ENCODE data around the gene PCYT1A.

PCYT1A gene

DNA sequence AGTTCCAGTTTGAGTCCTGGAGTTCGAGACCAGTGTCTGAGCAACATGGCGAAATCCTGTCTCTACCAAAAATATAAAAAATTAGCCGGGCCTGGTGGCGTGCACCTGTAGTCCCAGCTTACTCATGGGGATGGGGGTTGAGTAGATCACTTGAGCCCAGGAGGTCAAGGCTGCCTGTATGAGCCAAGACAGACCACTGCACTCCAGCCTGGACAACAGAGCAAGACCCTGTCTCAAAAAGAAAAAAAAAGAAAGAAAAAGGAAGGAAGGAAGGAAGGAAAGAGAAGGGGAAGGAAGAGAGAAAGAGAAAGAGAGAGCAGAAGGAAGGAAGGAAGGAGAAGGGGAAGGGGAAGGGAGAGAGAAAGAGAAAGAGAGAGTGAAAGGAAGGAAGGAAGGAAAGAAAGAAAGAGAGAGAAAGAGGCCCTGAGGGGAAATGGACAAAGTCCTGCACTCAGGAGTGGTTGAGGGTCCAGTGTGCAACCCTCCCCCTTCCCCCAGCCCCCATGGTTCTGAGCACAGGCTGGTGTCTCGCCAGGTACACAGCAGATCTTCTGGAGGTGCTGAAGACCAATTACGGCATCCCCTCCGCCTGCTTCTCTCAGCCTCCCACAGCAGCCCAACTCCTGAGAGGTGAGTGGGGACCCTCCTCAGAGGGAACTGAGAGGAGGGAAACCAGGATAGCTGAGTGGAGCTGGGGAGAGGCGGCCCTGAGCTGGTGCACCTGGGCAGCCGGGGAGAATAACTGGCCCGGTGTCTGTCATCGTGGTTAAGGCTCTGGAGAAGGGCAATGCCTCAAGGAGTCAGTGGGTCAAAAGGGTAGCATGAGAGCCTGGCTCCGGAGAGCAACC is 70.0 kb downstream of the PCYT1A start:
- no peak overlapping the region for H3K27ac ChIP-seq (ENCODE audit: low read depth, low read length)
- H3K9me2 ChIP-seq (replicated peaks; ENCODE audit: insufficient read depth, low read length): no peaks in the 10 kb centered on the region
- H3K79me2 ChIP-seq (ENCODE audit: insufficient read depth, low read length): no peaks in the 10 kb centered on the region
- no peaks in the 10 kb centered on the region for H3K27me3 ChIP-seq (ENCODE audit: low read length)
- H3F3A ChIP-seq (ENCODE audit: insufficient read depth): no peaks in the 10 kb centered on the region
- H3K36me3 ChIP-seq (ENCODE audit: low read length): no peaks in the 10 kb centered on the region
- H4K20me1 ChIP-seq (ENCODE audit: low read depth, low read length): no peaks in the 10 kb centered on the region
- H3K4me2 ChIP-seq (ENCODE audit: low read depth, low read length, poor library complexity, severe bottlenecking): no peak overlapping the region
- H3K9ac ChIP-seq (ENCODE audit: low read length): no peak overlapping the region
- no peak overlapping the region for H3K4me3 ChIP-seq (ENCODE audit: insufficient read depth, low read length, poor library complexity, severe bottlenecking)
- H3K9me3 ChIP-seq (ENCODE audit: insufficient read depth, low read length): no peaks in the 10 kb centered on the region
- TF ChIP-seq, protein P1, sequence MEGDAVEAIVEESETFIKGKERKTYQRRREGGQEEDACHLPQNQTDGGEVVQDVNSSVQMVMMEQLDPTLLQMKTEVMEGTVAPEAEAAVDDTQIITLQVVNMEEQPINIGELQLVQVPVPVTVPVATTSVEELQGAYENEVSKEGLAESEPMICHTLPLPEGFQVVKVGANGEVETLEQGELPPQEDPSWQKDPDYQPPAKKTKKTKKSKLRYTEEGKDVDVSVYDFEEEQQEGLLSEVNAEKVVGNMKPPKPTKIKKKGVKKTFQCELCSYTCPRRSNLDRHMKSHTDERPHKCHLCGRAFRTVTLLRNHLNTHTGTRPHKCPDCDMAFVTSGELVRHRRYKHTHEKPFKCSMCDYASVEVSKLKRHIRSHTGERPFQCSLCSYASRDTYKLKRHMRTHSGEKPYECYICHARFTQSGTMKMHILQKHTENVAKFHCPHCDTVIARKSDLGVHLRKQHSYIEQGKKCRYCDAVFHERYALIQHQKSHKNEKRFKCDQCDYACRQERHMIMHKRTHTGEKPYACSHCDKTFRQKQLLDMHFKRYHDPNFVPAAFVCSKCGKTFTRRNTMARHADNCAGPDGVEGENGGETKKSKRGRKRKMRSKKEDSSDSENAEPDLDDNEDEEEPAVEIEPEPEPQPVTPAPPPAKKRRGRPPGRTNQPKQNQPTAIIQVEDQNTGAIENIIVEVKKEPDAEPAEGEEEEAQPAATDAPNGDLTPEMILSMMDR (IDR thresholded peaks at IDR 0.05; ENCODE audit: insufficient read depth, low read length, poor library complexity, severe bottlenecking): no peak
- no peak for TF ChIP-seq EZH2phosphoT487 (conservative IDR thresholded peaks at IDR 0.05; ENCODE audit: low read length)
- H2AFZ ChIP-seq (ENCODE audit: low read depth, low read length, severe bottlenecking): no peak overlapping the region

DNA sequence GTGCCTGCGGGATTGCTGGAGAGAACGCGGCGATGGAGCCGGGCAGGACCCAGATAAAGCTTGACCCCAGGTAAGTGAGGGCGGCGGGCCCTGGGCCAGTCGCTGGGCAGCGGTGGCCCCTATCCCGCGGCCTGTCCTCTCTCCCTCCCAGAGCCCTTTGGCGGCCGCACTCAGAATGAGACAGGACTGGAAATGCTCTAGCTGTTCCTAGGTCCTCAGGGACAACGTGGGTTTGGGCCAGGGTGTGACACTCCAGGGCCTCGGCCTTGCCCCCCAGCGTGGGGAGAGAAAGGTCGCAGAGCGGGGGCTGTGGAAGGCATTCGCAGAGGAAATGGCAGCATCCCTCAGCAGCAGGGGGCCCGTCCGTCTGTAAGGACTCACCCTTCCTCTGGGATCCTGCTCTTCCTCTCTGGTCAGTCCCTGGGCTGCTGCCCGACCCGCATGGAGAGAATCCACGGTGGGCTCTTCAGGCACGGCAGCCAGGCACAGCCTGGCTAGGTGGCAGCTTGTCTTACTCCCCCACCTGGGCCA is 70.8 kb downstream of the PCYT1A start:
- no peaks in the 10 kb centered on the region for H3K27me3 ChIP-seq (ENCODE audit: low read length)
- no peak overlapping the region for H3K27ac ChIP-seq (ENCODE audit: low read depth, low read length)
- no peaks in the 10 kb centered on the region for H3K79me2 ChIP-seq (ENCODE audit: insufficient read depth, low read length)
- H3K4me3 ChIP-seq (ENCODE audit: insufficient read depth, low read length, poor library complexity, severe bottlenecking): no peak overlapping the region
- TF ChIP-seq EZH2phosphoT487 (conservative IDR thresholded peaks at IDR 0.05; ENCODE audit: low read length): no peak
- TF ChIP-seq, protein P1 (IDR thresholded peaks at IDR 0.05; ENCODE audit: insufficient read depth, low read length, poor library complexity, severe bottlenecking): no peak
- no peaks in the 10 kb centered on the region for H3F3A ChIP-seq (ENCODE audit: insufficient read depth)
- H3K9ac ChIP-seq (ENCODE audit: low read length): no peak overlapping the region
- no peaks in the 10 kb centered on the region for H3K9me2 ChIP-seq (replicated peaks; ENCODE audit: insufficient read depth, low read length)
- H3K36me3 ChIP-seq (ENCODE audit: low read length): no peaks in the 10 kb centered on the region
- H2AFZ ChIP-seq (ENCODE audit: low read depth, low read length, severe bottlenecking): no peak overlapping the region
- H3K4me2 ChIP-seq (ENCODE audit: low read depth, low read length, poor library complexity, severe bottlenecking): no peak overlapping the region
- no peaks in the 10 kb centered on the region for H4K20me1 ChIP-seq (ENCODE audit: low read depth, low read length)
- H3K9me3 ChIP-seq (ENCODE audit: insufficient read depth, low read length): no peaks in the 10 kb centered on the region

DNA sequence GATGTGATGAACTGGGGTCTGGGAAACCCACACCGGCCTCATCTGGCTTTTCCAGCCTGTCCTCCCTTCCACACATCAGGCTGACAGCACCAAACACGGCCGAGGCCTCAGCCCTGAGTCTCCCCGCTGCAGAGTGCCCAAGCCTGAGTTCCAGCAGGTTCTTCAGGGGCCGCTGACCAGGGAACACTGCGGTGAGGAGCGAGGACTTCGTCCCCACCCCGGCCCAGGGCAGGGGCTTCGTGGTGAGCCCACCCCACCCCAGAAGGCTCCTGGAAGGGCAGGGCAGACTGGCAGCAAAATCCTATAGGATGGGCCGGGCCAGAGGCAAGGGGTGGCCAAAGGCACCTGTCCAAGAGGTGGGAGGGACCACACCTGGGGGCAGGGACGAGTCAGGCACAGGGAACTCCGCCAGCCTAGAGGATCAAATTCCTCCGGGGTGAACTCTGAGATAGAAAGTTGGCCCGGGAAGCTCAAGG is 71.4 kb downstream of the PCYT1A start, which contains the start of gene SLC51A:
SLC51A (plus strand) TSS at position 446 of the 476 bp plus-strand sequence. CDS start 179 bp downstream, outside the sequence.
- Histone ChIP-seq H3K27ac (ENCODE audit: low read depth, low read length) (no peak within 1 kb of the TSS), H3K36me3 (ENCODE audit: low read length) (no peaks in the 10 kb centered on the region), H2AFZ (ENCODE audit: low read depth, low read length, severe bottlenecking) (no peak within 1 kb of the TSS), H3K9me2 (replicated peaks; ENCODE audit: insufficient read depth, low read length) (no peaks in the 10 kb centered on the region), H4K20me1 (ENCODE audit: low read depth, low read length) (no peaks in the 10 kb centered on the region), H3K4me2 (ENCODE audit: low read depth, low read length, poor library complexity, severe bottlenecking) (no peak within 1 kb of the TSS), H3K27me3 (ENCODE audit: low read length) (no peaks in the 10 kb centered on the region), H3F3A (ENCODE audit: insufficient read depth) (no peaks in the 10 kb centered on the region), H3K9ac (ENCODE audit: low read length) (no peak within 1 kb of the TSS), H3K4me3 (ENCODE audit: insufficient read depth, low read length, poor library complexity, severe bottlenecking) (no peak within 1 kb of the TSS), H3K79me2 (ENCODE audit: insufficient read depth, low read length) (no peaks in the 10 kb centered on the region), H3K9me3 (ENCODE audit: insufficient read depth, low read length) (no peaks in the 10 kb centered on the region)
- no peak for TF ChIP-seq EZH2phosphoT487 (conservative IDR thresholded peaks at IDR 0.05; ENCODE audit: low read length)
- TF ChIP-seq, protein P1 (IDR thresholded peaks at IDR 0.05; ENCODE audit: insufficient read depth, low read length, poor library complexity, severe bottlenecking): no peak
